Spleen (tissue), 7 donors: ENCODE results near the gene CEMIP.

Experiments used
- POLR2AphosphoS5 ChIP-seq, 3 donors: sonication (generic); formaldehyde crosslinking; IDR thresholded peaks; one replicate each; pipeline ENCODE4 v1.5.1; 2017; ENCODE audit warnings: antibody characterized with exemption in 3 of 3
- TF ChIP-seq, protein P1 (sequence below), 11 experiments: fragments of 200-600 bp in 7 of 11; fragments of 450-650 bp in 4 of 11; sonication (generic) in 4 of 11; IDR thresholded peaks in 8 of 11; conservative IDR thresholded peaks in 3 of 11; 1 replicate in 7 of 11; 2 replicates in 4 of 11; pipeline versions ENCODE4 v1.4.0 to v1.8.0; 2016 to 2021; ENCODE audit warnings: antibody characterized with exemption in 11 of 11, inconsistent platforms in 4 of 11, mild to moderate bottlenecking in 1 of 11
- donor health status: DM: no; HTN: no; CAD: no; lungs with moderate emphysema.
- donor health status: DM: no; HTN: no; CAD: no.
- donor health status: DM: no; HTN: no; CAD: no.

DNA sequence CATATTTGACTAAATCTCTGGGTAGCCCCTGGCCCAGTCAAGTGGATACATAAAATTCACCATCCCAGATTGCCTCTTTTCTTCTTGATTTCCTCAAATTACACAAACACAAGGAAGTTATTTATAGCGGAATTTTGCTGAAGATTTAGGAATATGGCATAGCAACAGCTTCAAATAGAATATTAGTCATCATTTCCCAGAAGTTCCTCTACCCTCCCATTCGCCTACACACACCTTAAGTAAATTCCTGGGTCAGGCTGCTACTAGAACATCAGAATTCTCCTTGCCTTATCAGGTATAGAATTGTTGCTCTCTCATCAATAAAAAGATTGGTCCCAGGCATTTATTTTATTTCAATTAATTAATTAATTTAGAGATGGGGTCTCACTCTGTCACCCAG, 178.8 kb downstream of the CEMIP start:
- TF ChIP-seq, protein P1, sequence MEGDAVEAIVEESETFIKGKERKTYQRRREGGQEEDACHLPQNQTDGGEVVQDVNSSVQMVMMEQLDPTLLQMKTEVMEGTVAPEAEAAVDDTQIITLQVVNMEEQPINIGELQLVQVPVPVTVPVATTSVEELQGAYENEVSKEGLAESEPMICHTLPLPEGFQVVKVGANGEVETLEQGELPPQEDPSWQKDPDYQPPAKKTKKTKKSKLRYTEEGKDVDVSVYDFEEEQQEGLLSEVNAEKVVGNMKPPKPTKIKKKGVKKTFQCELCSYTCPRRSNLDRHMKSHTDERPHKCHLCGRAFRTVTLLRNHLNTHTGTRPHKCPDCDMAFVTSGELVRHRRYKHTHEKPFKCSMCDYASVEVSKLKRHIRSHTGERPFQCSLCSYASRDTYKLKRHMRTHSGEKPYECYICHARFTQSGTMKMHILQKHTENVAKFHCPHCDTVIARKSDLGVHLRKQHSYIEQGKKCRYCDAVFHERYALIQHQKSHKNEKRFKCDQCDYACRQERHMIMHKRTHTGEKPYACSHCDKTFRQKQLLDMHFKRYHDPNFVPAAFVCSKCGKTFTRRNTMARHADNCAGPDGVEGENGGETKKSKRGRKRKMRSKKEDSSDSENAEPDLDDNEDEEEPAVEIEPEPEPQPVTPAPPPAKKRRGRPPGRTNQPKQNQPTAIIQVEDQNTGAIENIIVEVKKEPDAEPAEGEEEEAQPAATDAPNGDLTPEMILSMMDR (IDR thresholded peaks at IDR 0.05 in 8 of 11, conservative IDR thresholded peaks at IDR 0.05 in 3 of 11), result no peak
- TF ChIP-seq POLR2AphosphoS5 (IDR thresholded peaks at IDR 0.05), result no peak
